ENCODE results near the gene BLCAP. TPM values are rescaled to one million over a fixed set of nuclear protein-coding genes. Genes with fewer than 3 reads are reported as not detected.

BLCAP gene
- total and polyA plus RNA-seq, 4 donors, result 12.6 to 72.0 (median 49.2) TPM

DNA sequence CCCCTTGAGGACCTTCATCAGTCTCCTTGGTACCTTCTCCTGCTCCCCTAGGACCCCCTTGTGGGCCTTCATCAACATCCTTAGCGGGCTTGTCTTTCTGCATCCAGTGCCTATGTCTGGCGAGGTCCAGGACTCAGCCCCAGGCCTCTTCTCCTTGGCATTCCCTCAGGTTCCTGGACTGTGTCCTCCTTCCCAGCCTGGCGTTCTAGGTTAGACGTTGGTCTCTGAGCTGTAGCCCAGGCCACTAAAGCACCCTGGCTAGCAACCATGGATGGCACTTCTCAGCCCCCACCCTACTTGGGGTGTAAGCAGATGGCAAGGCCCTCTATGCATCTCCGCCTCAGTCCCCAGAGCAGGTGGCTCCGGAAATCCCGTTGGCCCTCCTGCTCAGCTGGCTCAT is 58.1 kb downstream of the BLCAP start:
- Histone ChIP-seq H3K4me1 (ENCODE audit: control insufficient read depth in 4 of 4, insufficient read depth in 4 of 4, low read length in 3 of 4) (no peaks in the 10 kb centered on the region), H3K9me3 (ENCODE audit: control insufficient read depth in 4 of 4, low read length in 3 of 4) (no peaks in the 10 kb centered on the region), H3K27me3 (ENCODE audit: control insufficient read depth in 4 of 4, insufficient read depth in 4 of 4, low read length in 3 of 4) (no peaks in the 10 kb centered on the region), H3K4me3 (ENCODE audit: low read depth in 1 of 3, low read length in 3 of 3) (no peak overlapping the region), H3K36me3 (ENCODE audit: control insufficient read depth in 4 of 4, insufficient read depth in 3 of 4, low read depth in 1 of 4, low read length in 3 of 4) (no peaks in the 10 kb centered on the region), H3K9ac (ENCODE audit: low read depth in 1 of 2, low read length in 2 of 2) (no peak overlapping the region), H3K27ac (ENCODE audit: low read depth in 1 of 2, low read length in 2 of 2) (no peak overlapping the region)
- TF ChIP-seq SP1 (IDR thresholded peaks at IDR 0.05) (no peak), GABPA (IDR thresholded peaks at IDR 0.05 in 1 of 2, conservative IDR thresholded peaks at IDR 0.05 in 1 of 2) (no peak), RAD21 (IDR thresholded peaks at IDR 0.05) (no peak), HNF4A (conservative IDR thresholded peaks at IDR 0.05) (no peak), JUND (IDR thresholded peaks at IDR 0.05) (no peak), FOXA2 (IDR thresholded peaks at IDR 0.05) (no peak), TAF1 (conservative IDR thresholded peaks at IDR 0.05) (no peak), EGR1 (IDR thresholded peaks at IDR 0.05; ENCODE audit: low read depth in 2 of 2) (no peak)
- TF ChIP-seq, protein P1, sequence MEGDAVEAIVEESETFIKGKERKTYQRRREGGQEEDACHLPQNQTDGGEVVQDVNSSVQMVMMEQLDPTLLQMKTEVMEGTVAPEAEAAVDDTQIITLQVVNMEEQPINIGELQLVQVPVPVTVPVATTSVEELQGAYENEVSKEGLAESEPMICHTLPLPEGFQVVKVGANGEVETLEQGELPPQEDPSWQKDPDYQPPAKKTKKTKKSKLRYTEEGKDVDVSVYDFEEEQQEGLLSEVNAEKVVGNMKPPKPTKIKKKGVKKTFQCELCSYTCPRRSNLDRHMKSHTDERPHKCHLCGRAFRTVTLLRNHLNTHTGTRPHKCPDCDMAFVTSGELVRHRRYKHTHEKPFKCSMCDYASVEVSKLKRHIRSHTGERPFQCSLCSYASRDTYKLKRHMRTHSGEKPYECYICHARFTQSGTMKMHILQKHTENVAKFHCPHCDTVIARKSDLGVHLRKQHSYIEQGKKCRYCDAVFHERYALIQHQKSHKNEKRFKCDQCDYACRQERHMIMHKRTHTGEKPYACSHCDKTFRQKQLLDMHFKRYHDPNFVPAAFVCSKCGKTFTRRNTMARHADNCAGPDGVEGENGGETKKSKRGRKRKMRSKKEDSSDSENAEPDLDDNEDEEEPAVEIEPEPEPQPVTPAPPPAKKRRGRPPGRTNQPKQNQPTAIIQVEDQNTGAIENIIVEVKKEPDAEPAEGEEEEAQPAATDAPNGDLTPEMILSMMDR (IDR thresholded peaks at IDR 0.05; ENCODE audit: low read depth, low read length, missing input control), result no peak
- TF ChIP-seq, protein P2, sequence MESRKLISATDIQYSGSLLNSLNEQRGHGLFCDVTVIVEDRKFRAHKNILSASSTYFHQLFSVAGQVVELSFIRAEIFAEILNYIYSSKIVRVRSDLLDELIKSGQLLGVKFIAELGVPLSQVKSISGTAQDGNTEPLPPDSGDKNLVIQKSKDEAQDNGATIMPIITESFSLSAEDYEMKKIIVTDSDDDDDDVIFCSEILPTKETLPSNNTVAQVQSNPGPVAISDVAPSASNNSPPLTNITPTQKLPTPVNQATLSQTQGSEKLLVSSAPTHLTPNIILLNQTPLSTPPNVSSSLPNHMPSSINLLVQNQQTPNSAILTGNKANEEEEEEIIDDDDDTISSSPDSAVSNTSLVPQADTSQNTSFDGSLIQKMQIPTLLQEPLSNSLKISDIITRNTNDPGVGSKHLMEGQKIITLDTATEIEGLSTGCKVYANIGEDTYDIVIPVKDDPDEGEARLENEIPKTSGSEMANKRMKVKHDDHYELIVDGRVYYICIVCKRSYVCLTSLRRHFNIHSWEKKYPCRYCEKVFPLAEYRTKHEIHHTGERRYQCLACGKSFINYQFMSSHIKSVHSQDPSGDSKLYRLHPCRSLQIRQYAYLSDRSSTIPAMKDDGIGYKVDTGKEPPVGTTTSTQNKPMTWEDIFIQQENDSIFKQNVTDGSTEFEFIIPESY (IDR thresholded peaks at IDR 0.05), result no peak
- TF ChIP-seq, protein P3, sequence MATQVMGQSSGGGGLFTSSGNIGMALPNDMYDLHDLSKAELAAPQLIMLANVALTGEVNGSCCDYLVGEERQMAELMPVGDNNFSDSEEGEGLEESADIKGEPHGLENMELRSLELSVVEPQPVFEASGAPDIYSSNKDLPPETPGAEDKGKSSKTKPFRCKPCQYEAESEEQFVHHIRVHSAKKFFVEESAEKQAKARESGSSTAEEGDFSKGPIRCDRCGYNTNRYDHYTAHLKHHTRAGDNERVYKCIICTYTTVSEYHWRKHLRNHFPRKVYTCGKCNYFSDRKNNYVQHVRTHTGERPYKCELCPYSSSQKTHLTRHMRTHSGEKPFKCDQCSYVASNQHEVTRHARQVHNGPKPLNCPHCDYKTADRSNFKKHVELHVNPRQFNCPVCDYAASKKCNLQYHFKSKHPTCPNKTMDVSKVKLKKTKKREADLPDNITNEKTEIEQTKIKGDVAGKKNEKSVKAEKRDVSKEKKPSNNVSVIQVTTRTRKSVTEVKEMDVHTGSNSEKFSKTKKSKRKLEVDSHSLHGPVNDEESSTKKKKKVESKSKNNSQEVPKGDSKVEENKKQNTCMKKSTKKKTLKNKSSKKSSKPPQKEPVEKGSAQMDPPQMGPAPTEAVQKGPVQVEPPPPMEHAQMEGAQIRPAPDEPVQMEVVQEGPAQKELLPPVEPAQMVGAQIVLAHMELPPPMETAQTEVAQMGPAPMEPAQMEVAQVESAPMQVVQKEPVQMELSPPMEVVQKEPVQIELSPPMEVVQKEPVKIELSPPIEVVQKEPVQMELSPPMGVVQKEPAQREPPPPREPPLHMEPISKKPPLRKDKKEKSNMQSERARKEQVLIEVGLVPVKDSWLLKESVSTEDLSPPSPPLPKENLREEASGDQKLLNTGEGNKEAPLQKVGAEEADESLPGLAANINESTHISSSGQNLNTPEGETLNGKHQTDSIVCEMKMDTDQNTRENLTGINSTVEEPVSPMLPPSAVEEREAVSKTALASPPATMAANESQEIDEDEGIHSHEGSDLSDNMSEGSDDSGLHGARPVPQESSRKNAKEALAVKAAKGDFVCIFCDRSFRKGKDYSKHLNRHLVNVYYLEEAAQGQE (IDR thresholded peaks at IDR 0.05), result no peak
- TF ChIP-seq, protein P4, sequence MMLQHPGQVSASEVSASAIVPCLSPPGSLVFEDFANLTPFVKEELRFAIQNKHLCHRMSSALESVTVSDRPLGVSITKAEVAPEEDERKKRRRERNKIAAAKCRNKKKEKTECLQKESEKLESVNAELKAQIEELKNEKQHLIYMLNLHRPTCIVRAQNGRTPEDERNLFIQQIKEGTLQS (IDR thresholded peaks at IDR 0.05), result no peak
- TF ChIP-seq, protein P5, sequence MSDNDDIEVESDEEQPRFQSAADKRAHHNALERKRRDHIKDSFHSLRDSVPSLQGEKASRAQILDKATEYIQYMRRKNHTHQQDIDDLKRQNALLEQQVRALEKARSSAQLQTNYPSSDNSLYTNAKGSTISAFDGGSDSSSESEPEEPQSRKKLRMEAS (IDR thresholded peaks at IDR 0.05), result no peak
- WGBS, result 93% methylated on average over 7 of the region's 7 CpGs
- DNase-seq (ENCODE audit: low spot score), result no peak

DNA sequence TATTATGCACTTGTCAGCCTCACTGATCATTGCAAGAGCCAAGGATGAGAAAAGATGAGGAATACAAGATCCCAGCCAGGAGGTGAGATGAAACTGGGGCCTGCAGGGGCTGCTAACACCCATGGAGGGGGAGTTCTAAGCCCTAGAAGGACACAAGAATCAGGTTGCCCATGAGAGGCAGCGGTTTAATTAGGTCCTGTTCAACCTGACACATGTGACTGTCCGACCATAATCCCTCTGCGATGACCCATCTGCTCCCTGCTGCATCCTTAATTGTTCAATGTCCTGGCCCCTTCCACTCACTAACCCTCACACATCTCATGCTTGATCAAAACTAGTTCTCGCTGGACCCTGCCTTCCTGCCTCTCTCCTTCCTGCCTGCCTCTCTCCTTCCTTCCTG is 58.8 kb downstream of the BLCAP start:
- Histone ChIP-seq H3K27me3 (ENCODE audit: control insufficient read depth in 4 of 4, insufficient read depth in 4 of 4, low read length in 3 of 4) (no peaks in the 10 kb centered on the region), H3K36me3 (ENCODE audit: control insufficient read depth in 4 of 4, insufficient read depth in 3 of 4, low read depth in 1 of 4, low read length in 3 of 4) (no peaks in the 10 kb centered on the region), H3K9ac (ENCODE audit: low read depth in 1 of 2, low read length in 2 of 2) (no peak overlapping the region), H3K27ac (ENCODE audit: low read depth in 1 of 2, low read length in 2 of 2) (no peak overlapping the region), H3K4me3 (ENCODE audit: low read depth in 1 of 3, low read length in 3 of 3) (no peak overlapping the region), H3K4me1 (ENCODE audit: control insufficient read depth in 4 of 4, insufficient read depth in 4 of 4, low read length in 3 of 4) (no peaks in the 10 kb centered on the region), H3K9me3 (ENCODE audit: control insufficient read depth in 4 of 4, low read length in 3 of 4) (no peaks in the 10 kb centered on the region)
- no peak for DNase-seq (ENCODE audit: low spot score)
- WGBS, result 92% methylated on average over 4 of the region's 4 CpGs
- TF ChIP-seq SP1 (IDR thresholded peaks at IDR 0.05) (no peak), TAF1 (conservative IDR thresholded peaks at IDR 0.05) (no peak), GABPA (IDR thresholded peaks at IDR 0.05 in 1 of 2, conservative IDR thresholded peaks at IDR 0.05 in 1 of 2) (no peak), EGR1 (IDR thresholded peaks at IDR 0.05; ENCODE audit: low read depth in 2 of 2) (no peak), RXRA (IDR thresholded peaks at IDR 0.05) (no peak), RAD21 (IDR thresholded peaks at IDR 0.05) (no peak), HNF4G (IDR thresholded peaks at IDR 0.05) (no peak), FOXA1 (IDR thresholded peaks at IDR 0.05) (no peak), HNF4A (conservative IDR thresholded peaks at IDR 0.05) (no peak), YY1 (IDR thresholded peaks at IDR 0.05) (no peak)
- TF ChIP-seq, protein P4 (IDR thresholded peaks at IDR 0.05), result no peak
- TF ChIP-seq, protein P3 (IDR thresholded peaks at IDR 0.05), result no peak
- TF ChIP-seq, protein P5 (IDR thresholded peaks at IDR 0.05), result no peak
- TF ChIP-seq, protein P2 (IDR thresholded peaks at IDR 0.05), result no peak

Data from liver (tissue), 9 donors.